Ishikawa (cell line): ENCODE results near the gene DTNBP1.

Experiments used
- CEBPB ChIP-seq: IDR thresholded peaks from 2 replicates; pipeline ENCODE4 v1.6.1; 2012
- CREB1 ChIP-seq: IDR thresholded peaks from 2 replicates; pipeline ENCODE4 v1.6.1; 2012; ENCODE audit warnings: low read depth
- EGR1 ChIP-seq: IDR thresholded peaks from 2 replicates; pipeline ENCODE4 v1.6.1; 2012
- EP300 ChIP-seq: IDR thresholded peaks from 2 replicates; pipeline ENCODE4 v1.6.1; 2012; ENCODE audit warnings: borderline replicate concordance
- FOXM1 ChIP-seq: IDR thresholded peaks from 2 replicates; pipeline ENCODE4 v1.6.1; 2012; ENCODE audit warnings: low read depth, borderline replicate concordance
- MAX ChIP-seq: IDR thresholded peaks from 2 replicates; pipeline ENCODE4 v1.6.1; 2012
- NFIC ChIP-seq: IDR thresholded peaks from 2 replicates; pipeline ENCODE4 v1.6.1; 2012
- RAD21 ChIP-seq: IDR thresholded peaks from 2 replicates; pipeline ENCODE4 v1.6.1; 2012; ENCODE audit warnings: low read depth
- TAF1 ChIP-seq: IDR thresholded peaks from 2 replicates; pipeline ENCODE4 v1.6.1; 2012; ENCODE audit warnings: low read depth, mild to moderate bottlenecking
- TCF12 ChIP-seq: IDR thresholded peaks from 2 replicates; pipeline ENCODE4 v1.6.1; 2012; ENCODE audit warnings: low read depth
- TEAD4 ChIP-seq: IDR thresholded peaks from 2 replicates; pipeline ENCODE4 v1.6.1; 2012
- USF1 ChIP-seq: IDR thresholded peaks from 2 replicates; pipeline ENCODE4 v1.6.1; 2012
- YY1 ChIP-seq: IDR thresholded peaks from 2 replicates; pipeline ENCODE4 v1.6.1; 2012; ENCODE audit warnings: low read depth
- ZBTB7A ChIP-seq: IDR thresholded peaks from 2 replicates; pipeline ENCODE4 v1.6.1; 2012; ENCODE audit warnings: low read depth
- TF ChIP-seq, protein P1 (sequence below): IDR thresholded peaks from 2 replicates; pipeline ENCODE4 v1.6.1; 2012; ENCODE audit warnings: low read depth, mild to moderate bottlenecking

The DTNBP1 gene

DNA sequence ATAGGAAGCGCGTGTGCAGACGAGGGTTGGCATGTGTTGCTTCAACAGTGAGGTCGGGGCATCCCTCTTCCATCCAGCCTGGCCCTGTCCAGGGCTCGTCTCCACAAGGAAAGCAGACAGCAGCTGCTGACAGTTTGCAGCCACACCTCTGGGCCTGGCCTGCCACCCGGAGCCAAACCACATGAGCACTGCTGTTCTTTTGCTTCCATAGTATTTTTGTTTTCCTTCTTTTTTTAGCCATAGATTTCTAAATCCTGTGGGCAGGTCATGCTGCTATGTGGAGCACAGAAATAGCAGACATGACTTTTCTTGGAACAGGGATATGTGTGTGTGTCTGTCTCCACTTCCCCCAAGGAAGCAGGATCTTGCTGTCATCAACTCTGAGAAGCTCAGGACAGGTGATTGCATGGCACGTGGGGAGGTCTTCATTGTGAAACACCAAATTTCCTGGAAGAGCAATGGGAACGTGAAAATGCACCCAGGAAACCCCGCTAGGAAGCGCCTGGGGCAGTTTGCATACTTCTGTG, 167.4 kb downstream of the DTNBP1 start:
- TF ChIP-seq USF1 (no peak), RAD21 (no peak), EP300 (no peak), NFIC (no peak), MAX (no peak), FOXM1 (no peak), CEBPB (no peak), TAF1 (no peak), EGR1 (no peak), ZBTB7A (no peak), TEAD4 (no peak), TCF12 (no peak), CREB1 (no peak), YY1 (no peak)
- TF ChIP-seq, protein P1, sequence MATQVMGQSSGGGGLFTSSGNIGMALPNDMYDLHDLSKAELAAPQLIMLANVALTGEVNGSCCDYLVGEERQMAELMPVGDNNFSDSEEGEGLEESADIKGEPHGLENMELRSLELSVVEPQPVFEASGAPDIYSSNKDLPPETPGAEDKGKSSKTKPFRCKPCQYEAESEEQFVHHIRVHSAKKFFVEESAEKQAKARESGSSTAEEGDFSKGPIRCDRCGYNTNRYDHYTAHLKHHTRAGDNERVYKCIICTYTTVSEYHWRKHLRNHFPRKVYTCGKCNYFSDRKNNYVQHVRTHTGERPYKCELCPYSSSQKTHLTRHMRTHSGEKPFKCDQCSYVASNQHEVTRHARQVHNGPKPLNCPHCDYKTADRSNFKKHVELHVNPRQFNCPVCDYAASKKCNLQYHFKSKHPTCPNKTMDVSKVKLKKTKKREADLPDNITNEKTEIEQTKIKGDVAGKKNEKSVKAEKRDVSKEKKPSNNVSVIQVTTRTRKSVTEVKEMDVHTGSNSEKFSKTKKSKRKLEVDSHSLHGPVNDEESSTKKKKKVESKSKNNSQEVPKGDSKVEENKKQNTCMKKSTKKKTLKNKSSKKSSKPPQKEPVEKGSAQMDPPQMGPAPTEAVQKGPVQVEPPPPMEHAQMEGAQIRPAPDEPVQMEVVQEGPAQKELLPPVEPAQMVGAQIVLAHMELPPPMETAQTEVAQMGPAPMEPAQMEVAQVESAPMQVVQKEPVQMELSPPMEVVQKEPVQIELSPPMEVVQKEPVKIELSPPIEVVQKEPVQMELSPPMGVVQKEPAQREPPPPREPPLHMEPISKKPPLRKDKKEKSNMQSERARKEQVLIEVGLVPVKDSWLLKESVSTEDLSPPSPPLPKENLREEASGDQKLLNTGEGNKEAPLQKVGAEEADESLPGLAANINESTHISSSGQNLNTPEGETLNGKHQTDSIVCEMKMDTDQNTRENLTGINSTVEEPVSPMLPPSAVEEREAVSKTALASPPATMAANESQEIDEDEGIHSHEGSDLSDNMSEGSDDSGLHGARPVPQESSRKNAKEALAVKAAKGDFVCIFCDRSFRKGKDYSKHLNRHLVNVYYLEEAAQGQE, result no peak

- TF ChIP-seq EP300 (no peak), FOXM1 (no peak), YY1 (no peak), TEAD4 (no peak), MAX (no peak), TCF12 (no peak), TAF1 (no peak), ZBTB7A (no peak), EGR1 (no peak), RAD21 (no peak), NFIC (no peak), USF1 (no peak), CEBPB (no peak), CREB1 (no peak)
- TF ChIP-seq, protein P1, result no peak
Measured at GRCh38 chr6:15493437-15494168, 169.2 kb downstream of the DTNBP1 start.

DNA sequence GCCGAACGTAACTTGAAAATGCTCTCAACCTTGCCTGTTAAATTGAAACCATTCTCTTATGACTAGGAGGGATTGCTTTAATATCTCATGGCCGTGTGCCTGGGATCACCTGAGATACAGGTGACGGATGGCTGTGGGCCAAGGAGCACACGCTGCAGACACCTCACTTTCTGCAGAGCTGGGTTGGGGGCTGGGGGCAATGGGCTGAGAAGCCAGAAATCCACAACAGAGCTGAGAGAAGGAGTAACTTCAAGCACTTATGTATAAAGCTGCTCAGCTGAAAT, 170.9 kb downstream of the DTNBP1 start:
- no peak for TF ChIP-seq TCF12
- no peak for TF ChIP-seq TAF1
- no peak for TF ChIP-seq RAD21
- TF ChIP-seq ZBTB7A, result no peak
- no peak for TF ChIP-seq USF1
- TF ChIP-seq FOXM1, result no peak
- no peak for TF ChIP-seq TEAD4
- no peak for TF ChIP-seq CREB1
- no peak for TF ChIP-seq NFIC
- TF ChIP-seq CEBPB, result no peak
- no peak for TF ChIP-seq EGR1
- TF ChIP-seq MAX, result no peak
- no peak for TF ChIP-seq YY1
- TF ChIP-seq, protein P1, result no peak
- no peak for TF ChIP-seq EP300
